HAP-1 (cell line): ENCODE data around the gene CEMP1.
A peak's percentile ranks its signal among the peaks of the same experiment; 100 is the strongest.

ENCODE experiments used
- DNase-seq, 2 experiments: peaks; one replicate each; pipeline ENCODE4 v3.0.0-alpha.2; 2016 to 2020; ENCODE audit warnings: low spot score in 2 of 2
- H3K27me3 ChIP-seq: fragments of 250-450 bp; sonication (Bioruptor Pico); 2 replicates; pipeline ENCODE4 v1.5.1; 2020; ENCODE audit warnings: low read depth, mild to moderate bottlenecking, moderate library complexity
- H3K36me3 ChIP-seq: fragments of 250-450 bp; sonication (Bioruptor Pico); replicated peaks from 2 replicates; pipeline ENCODE4 v1.5.1; 2020; ENCODE audit warnings: mild to moderate bottlenecking
- H3K4me1 ChIP-seq: fragments of 250-450 bp; sonication (Bioruptor Pico); 2 replicates; pipeline ENCODE4 v1.5.1; 2020; ENCODE audit warnings: mild to moderate bottlenecking
- H3K4me3 ChIP-seq: fragments of 250-450 bp; sonication (Bioruptor Pico); 2 replicates; pipeline ENCODE4 v1.5.1; 2020; ENCODE audit warnings: mild to moderate bottlenecking, moderate library complexity
- H3K9me3 ChIP-seq: fragments of 250-450 bp; sonication (Bioruptor Pico); 2 replicates; pipeline ENCODE4 v1.5.1; 2020; ENCODE audit warnings: mild to moderate bottlenecking, moderate library complexity
- in situ Hi-C: fragments of 300-500 bp; cut with MboI; formaldehyde crosslinking; loops from 3 replicates; pipeline ENCODE4 v1.14.3; 2020; ENCODE audit warnings: low sequenced_read_pairs, inconsistent platforms, mixed read lengths

Gene CEMP1

GRCh38 chr16:2511996-2512734 is 19.0 kb downstream of the CEMP1 start:
- Histone ChIP-seq H3K4me3 (no peak overlapping the region), H3K4me1 (peaks cover 5% of the 10 kb centered on the region), H3K27me3 (no peaks in the 10 kb centered on the region), H3K9me3 (no peaks in the 10 kb centered on the region), H3K36me3 (no peaks in the 10 kb centered on the region; the same call in 1 of the 2 replicates)
- in situ Hi-C loops, result loop anchor here (25.0 kb wide), 1 partner anchor 525 kb away; the partner anchor contains the start of genes GFER, NOXO1 and SYNGR3
- DNase-seq, result no peak

DNA sequence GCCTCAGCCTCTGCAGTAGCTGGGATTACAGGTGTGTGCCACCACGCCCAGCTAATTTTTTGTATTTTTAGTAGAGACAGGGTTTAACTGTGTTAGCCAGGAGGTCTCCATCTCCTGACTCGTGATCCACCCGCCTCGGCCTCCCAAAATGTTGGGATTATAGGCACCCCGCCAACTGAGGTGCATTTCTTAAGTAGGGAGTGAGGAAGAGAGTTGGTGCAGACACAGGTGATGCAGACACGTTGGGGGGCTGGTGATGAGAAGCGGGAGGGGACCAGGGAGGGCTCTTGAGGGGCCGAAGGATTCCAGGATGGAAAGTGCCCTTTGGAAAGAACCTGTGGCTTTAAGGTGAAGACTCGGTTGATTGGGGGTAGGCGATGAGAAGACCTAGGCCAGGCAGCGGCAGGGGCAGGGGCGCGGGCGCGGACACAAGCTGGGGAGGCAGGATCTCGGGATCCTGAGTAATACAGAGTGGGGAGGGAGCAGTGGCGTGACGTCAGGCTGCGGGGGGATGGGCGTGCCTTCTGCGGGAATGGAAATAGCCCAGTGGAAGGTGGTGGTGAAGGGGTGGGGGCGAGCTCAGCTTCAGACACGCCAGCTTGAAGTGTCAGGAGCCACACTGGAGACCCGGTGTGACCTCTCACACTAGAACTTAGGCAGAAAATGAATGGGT is 19.9 kb downstream of the CEMP1 start:
- H3K27me3 ChIP-seq, result no peaks in the 10 kb centered on the region
- no peak for DNase-seq

DNA sequence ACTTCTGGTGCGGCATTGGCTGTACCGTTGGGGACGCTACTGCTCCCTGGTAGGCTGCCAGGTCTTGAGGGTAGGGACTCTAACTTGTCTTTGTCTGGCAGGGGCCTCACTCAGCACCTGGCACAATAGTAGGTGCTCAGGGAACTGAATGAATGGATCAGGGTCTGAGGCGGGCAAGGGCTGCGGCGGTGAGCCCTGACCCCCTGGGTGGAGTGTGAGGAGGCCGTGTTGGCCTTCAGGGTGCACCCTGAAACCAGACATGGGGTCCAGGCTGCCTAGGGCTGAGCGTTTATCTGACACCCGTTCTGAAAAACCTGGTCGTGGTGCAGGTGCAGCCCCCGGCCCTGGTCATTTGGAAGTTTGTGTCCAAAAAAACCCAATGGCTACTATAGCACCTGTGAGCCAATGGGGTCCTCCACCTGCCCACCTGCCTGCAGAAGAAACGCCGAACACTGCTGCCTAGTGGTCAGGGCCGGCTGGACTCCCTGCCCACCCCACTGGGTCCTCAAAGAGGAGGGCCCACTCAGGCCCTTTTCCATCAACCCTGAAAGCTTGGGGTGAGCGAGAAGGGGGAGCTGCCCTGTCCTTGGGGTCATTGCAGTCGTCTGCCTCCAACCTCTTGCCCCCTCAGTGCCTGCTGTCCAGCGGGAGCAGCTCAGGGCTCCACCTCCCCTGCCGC is 22.3 kb downstream of the CEMP1 start:
- H3K4me1 ChIP-seq, result peaks cover 5% of the 10 kb centered on the region
- in situ Hi-C loops, result loop anchor here (25.0 kb wide), 1 partner anchor 522 kb away; the partner anchor contains the start of genes GFER, NOXO1 and SYNGR3
- DNase-seq, result no peak
- no peaks in the 10 kb centered on the region for H3K27me3 ChIP-seq
- no peak overlapping the region for H3K4me3 ChIP-seq
- H3K36me3 ChIP-seq, result no peaks in the 10 kb centered on the region
- H3K9me3 ChIP-seq, result no peaks in the 10 kb centered on the region

More for the DNA sequence above, 19.9 kb downstream of the CEMP1 start:
- peaks cover 5% of the 10 kb centered on the region for H3K4me1 ChIP-seq
- no peak overlapping the region for H3K4me3 ChIP-seq
- in situ Hi-C loops, result loop anchor here (25.0 kb wide), 1 partner anchor 524 kb away; the partner anchor contains the start of genes GFER, NOXO1 and SYNGR3
- H3K36me3 ChIP-seq, result no peaks in the 10 kb centered on the region; the same call in 1 of the 2 replicates
- no peaks in the 10 kb centered on the region for H3K9me3 ChIP-seq

GRCh38 chr16:2507665-2508064 is 23.5 kb downstream of the CEMP1 start:
- DNase-seq, result no peak
- H3K4me3 ChIP-seq, result no peak overlapping the region
- H3K36me3 ChIP-seq, result no peaks in the 10 kb centered on the region
- no peaks in the 10 kb centered on the region for H3K27me3 ChIP-seq
- no peaks in the 10 kb centered on the region for H3K9me3 ChIP-seq
- in situ Hi-C loops, result loop anchor here (25.0 kb wide), 1 partner anchor 520 kb away; the partner anchor contains the start of genes GFER, NOXO1 and SYNGR3
- H3K4me1 ChIP-seq, result no peaks in the 10 kb centered on the region

DNA sequence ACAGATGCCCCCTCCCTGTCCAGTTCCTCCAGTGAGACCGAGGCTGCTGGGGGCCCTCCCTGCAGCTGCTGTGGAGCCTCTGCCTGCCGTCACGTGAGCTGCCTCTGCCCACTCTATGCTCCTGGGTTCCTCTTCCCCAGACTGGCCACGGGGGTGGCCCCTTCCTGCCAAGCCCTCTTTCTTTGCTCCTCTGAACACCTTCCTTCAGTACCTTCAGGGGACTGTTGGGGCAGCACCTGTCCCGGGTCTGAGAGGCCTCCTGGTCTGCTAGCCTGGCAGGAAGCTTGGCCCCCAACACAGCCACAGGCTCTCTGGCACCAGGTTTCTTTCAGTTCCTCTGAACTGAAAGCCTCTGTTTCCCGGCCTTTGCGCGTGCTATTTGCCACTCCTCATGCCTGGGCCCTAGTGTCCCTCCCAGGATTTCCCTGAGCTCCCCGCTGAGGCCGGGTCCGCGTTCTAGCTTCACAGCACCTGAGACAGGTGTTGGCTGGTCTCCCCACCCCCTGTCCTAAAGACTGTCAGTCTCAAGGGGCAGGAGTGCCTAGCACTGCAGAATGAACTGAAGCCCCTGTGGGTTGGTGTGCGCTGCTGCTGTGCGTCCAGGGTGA is 24.1 kb downstream of the CEMP1 start:
- no peak for DNase-seq
- Histone ChIP-seq H3K4me3 (no peak overlapping the region), H3K36me3 (no peaks in the 10 kb centered on the region), H3K9me3 (no peaks in the 10 kb centered on the region), H3K27me3 (no peaks in the 10 kb centered on the region), H3K4me1 (no peaks in the 10 kb centered on the region)
- in situ Hi-C loops, result loop anchor here (25.0 kb wide), 1 partner anchor 520 kb away; the partner anchor contains the start of genes GFER, NOXO1 and SYNGR3

DNA sequence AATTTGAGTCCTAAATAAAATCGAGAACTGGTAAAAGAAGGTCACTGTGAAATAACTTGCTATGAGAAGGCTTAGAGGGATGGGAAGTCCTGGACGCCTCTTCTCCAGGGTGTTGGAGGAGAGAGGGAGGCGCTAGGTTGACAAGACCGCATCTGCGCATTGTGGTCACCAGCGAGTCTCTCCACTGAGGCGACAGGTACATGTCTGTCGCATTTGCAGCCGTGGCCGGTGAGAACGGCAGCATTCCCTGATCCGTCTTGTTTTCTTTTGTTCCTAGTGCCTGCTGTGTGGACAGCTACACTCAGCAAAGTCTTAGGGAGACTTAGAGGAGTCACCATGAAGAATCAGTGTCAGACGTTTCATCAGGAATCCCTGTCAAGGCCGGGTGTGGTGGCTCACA is 25.5 kb downstream of the CEMP1 start:
- Histone ChIP-seq H3K36me3 (no peaks in the 10 kb centered on the region), H3K27me3 (no peaks in the 10 kb centered on the region), H3K4me3 (no peak overlapping the region), H3K4me1 (peaks cover 5% of the 10 kb centered on the region; the same call in 1 of the 2 replicates), H3K9me3 (no peaks in the 10 kb centered on the region)
- DNase-seq, result no peak
- in situ Hi-C loops, result loop anchor here (25.0 kb wide), 1 partner anchor 518 kb away; the partner anchor contains the start of genes GFER, NOXO1 and SYNGR3

- in situ Hi-C loops, result loop anchor here (25.0 kb wide), 1 partner anchor 515 kb away; the partner anchor contains the start of genes GFER, NOXO1 and SYNGR3
- no peak for DNase-seq
- Histone ChIP-seq H3K4me3 (no peak overlapping the region), H3K4me1 (peaks cover 5% of the 10 kb centered on the region; the same call in 1 of the 2 replicates), H3K36me3 (peaks cover 3% of the 10 kb centered on the region), H3K9me3 (no peaks in the 10 kb centered on the region), H3K27me3 (no peaks in the 10 kb centered on the region)
Measured at GRCh38 chr16:2501946-2502895, 29.0 kb downstream of the CEMP1 start.

DNA sequence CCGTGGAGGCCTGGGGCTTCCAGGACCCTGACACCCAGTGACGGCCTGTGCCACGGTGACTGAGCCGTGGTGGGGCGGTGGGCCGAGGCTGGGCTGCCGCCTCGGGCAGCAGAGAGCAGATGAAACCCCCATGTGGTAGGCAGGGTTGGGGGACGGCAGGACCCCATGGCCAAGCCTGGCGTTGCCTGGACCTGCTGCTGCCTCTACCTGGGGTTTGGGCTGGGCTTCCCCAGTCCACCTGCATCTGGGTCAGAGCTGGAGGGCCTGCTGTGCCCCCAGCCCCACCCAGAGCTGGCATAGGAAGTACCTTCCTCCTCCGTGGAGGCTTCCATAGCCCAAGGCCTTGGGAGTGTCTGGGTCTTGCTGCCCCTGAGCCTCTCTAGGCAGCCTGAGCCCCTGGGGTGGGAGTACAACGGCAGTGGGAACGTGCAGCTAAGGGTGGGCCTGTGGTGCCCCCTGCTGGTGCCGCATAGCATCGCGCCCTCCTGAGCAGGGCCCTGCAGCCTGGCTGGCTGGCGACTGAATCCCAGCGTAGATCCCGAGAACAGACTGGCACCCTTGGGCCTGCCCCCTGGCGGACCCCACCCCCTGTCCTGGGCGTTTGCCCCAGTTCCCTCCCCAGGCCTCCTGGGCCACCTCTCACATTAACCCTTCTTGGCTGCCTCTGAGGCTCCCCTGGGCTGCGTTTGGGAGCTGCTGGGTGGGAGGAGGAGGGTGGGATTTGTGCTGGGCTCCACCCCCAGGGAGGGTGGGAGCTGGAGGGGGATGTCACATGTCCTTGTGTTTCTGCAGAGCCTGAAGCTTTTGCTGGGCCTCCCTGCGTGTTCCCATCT is 30.1 kb downstream of the CEMP1 start:
- no peaks in the 10 kb centered on the region for H3K27me3 ChIP-seq
- H3K9me3 ChIP-seq, result no peaks in the 10 kb centered on the region
- DNase-seq, result peak; percentile 73 to 92
- H3K36me3 ChIP-seq, result peaks cover 13% of the 10 kb centered on the region
- in situ Hi-C loops, result loop anchor here (25.0 kb wide), 1 partner anchor 514 kb away; the partner anchor contains the start of genes GFER, NOXO1 and SYNGR3
- H3K4me3 ChIP-seq, result peak overlapping the region; percentile 21
- peaks cover 5% of the 10 kb centered on the region; the same call in 1 of the 2 replicates for H3K4me1 ChIP-seq

GRCh38 chr16:2500430-2500917 is 30.7 kb downstream of the CEMP1 start:
- H3K36me3 ChIP-seq, result peaks cover 13% of the 10 kb centered on the region
- in situ Hi-C loops, result loop anchor here (25.0 kb wide), 1 partner anchor 513 kb away; the partner anchor contains the start of genes GFER, NOXO1 and SYNGR3
- H3K27me3 ChIP-seq, result no peaks in the 10 kb centered on the region
- H3K4me3 ChIP-seq, result no peak overlapping the region
- DNase-seq, result no peak
- H3K9me3 ChIP-seq, result no peaks in the 10 kb centered on the region
- H3K4me1 ChIP-seq, result peaks cover 5% of the 10 kb centered on the region; the same call in 1 of the 2 replicates

- no peaks in the 10 kb centered on the region for H3K9me3 ChIP-seq
- in situ Hi-C loops, result loop anchor here (25.0 kb wide), 1 partner anchor 513 kb away; the partner anchor contains the start of genes GFER, NOXO1 and SYNGR3
- H3K4me3 ChIP-seq, result no peak overlapping the region
- H3K4me1 ChIP-seq, result peaks cover 5% of the 10 kb centered on the region; the same call in 1 of the 2 replicates
- H3K36me3 ChIP-seq, result peaks cover 13% of the 10 kb centered on the region
- DNase-seq, result no peak
- H3K27me3 ChIP-seq, result no peaks in the 10 kb centered on the region
Measured at GRCh38 chr16:2499890-2500429, 31.2 kb downstream of the CEMP1 start.

DNA sequence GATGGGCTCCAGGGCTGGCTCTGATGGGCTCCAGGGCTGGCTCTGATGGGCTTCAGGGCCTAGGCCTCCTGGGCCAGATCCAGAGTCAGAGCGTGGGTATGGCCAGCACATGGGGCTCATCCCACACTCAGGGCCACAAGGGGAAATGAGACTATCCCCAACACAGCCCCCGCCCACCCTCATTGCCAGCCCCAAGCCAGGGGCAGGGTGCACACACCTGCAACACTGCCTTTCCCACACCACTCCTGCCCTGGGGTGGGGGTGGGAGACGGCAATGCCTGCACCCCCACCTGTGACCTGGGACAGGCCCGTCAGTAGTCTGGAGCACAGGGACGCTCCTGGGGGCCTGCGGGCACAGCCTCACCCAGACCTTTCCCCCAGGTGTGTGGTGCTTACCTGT is 31.8 kb downstream of the CEMP1 start:
- Histone ChIP-seq H3K4me3 (no peak overlapping the region), H3K9me3 (no peaks in the 10 kb centered on the region), H3K27me3 (no peaks in the 10 kb centered on the region), H3K36me3 (peaks cover 13% of the 10 kb centered on the region), H3K4me1 (peaks cover 5% of the 10 kb centered on the region; the same call in 1 of the 2 replicates)
- in situ Hi-C loops, result no loop called here
- DNase-seq, result no peak
